Osteocyte (in vitro differentiated cells): ENCODE results near the gene MAPKAPK3. TPM values are rescaled to one million over a fixed set of nuclear protein-coding genes. Genes with fewer than 3 reads are reported as not detected.
"Not testable (repeated sequence)": the region's sequence is repeated elsewhere in the genome, so short reads cannot be mapped to it uniquely, and the experiment has no call there.

Source experiments
- DNase-seq: peaks from one replicate; pipeline ENCODE4 v3.0.0; 2021; ENCODE audit warnings: mixed read lengths; ENCODE audit not compliant: unreplicated experiment; ENCODE audit errors: extremely low spot score
- H3K27ac Mint-ChIP-seq: one replicate; pipeline ENCODE4 v1.8.0; 2021; ENCODE audit warnings: mild to moderate bottlenecking, mixed read lengths; ENCODE audit not compliant: unreplicated experiment
- H3K27me3 Mint-ChIP-seq: one replicate; pipeline ENCODE4 v1.8.0; 2021; ENCODE audit warnings: mixed read lengths; ENCODE audit not compliant: unreplicated experiment
- H3K36me3 Mint-ChIP-seq: one replicate; pipeline ENCODE4 v1.8.0; 2021; ENCODE audit warnings: mixed read lengths; ENCODE audit not compliant: unreplicated experiment
- H3K4me1 Mint-ChIP-seq: one replicate; pipeline ENCODE4 v1.8.0; 2021; ENCODE audit warnings: mixed read lengths; ENCODE audit not compliant: unreplicated experiment
- H3K4me3 Mint-ChIP-seq: one replicate; pipeline ENCODE4 v1.8.0; 2021; ENCODE audit warnings: mild to moderate bottlenecking, moderate library complexity, mixed read lengths; ENCODE audit not compliant: unreplicated experiment
- H3K9me3 Mint-ChIP-seq: one replicate; pipeline ENCODE4 v1.8.0; 2021; ENCODE audit warnings: mixed read lengths; ENCODE audit not compliant: unreplicated experiment
- total RNA-seq: library from RNA; stranded (reverse); gene quantifications from 2 replicates; pipeline ENCODE4 v1.2.1, GENCODE V29; 2021
- TF ChIP-seq, protein P1 (sequence below): fragments of 200-600 bp; sonication (generic); IDR thresholded peaks from 2 replicates; pipeline ENCODE4 v1.5.0; 2021; ENCODE audit warnings: antibody characterized with exemption, mild to moderate bottlenecking, moderate library complexity

MAPKAPK3 gene
- total RNA-seq, 1 donor from 2014 or later: 24.8 TPM

DNA sequence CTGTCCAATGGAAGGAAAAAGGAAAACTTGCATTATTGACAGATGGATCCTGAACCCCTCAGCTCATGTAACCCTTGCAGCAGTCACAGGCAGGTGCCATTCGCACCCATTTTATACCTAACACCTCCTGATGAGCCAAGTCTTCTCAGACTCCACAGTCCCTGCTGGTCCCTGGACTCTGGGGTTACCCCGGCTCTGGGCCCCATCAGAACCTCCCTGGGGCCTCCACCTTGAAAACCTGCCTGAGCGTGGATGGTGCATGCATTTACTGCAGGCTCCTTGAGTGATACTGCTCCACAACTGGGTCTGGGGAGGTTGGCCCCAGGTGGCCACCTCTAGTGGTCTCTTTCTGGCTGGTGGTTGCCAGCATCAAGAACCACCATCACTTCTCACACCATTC lies 41.9 kb downstream of the MAPKAPK3 start:
- H3K27ac Mint-ChIP-seq: no peak overlapping the region
- no peaks in the 10 kb centered on the region for H3K27me3 Mint-ChIP-seq
- DNase-seq: no peak

DNA sequence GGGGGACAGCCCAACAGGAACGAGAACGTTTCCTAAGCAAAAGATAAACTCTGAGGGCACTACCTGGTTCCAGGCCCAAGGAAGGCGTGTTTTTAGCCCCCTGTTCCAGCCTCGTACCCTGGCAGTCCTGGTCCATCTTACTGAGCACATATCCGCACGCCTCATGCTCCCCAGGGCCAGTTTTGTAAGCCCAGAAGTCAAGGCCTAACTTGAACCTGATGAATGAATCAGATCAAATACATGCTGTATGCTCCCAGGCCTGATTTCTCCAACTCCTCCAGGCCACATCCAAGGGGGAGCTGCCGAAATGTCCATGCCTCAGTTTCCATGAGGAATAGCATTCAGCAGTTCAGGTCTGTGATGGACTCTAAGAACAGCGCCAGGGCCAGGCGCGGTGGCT lies 43.4 kb downstream of the MAPKAPK3 start:
- Mint-ChIP-seq H3K4me3 (no peak overlapping the region), H3K27ac (no peak overlapping the region), H3K27me3 (peaks cover 6% of the 10 kb centered on the region), H3K9me3 (no peaks in the 10 kb centered on the region), H3K4me1 (no peaks in the 10 kb centered on the region), H3K36me3 (no peaks in the 10 kb centered on the region)
- TF ChIP-seq, protein P1, sequence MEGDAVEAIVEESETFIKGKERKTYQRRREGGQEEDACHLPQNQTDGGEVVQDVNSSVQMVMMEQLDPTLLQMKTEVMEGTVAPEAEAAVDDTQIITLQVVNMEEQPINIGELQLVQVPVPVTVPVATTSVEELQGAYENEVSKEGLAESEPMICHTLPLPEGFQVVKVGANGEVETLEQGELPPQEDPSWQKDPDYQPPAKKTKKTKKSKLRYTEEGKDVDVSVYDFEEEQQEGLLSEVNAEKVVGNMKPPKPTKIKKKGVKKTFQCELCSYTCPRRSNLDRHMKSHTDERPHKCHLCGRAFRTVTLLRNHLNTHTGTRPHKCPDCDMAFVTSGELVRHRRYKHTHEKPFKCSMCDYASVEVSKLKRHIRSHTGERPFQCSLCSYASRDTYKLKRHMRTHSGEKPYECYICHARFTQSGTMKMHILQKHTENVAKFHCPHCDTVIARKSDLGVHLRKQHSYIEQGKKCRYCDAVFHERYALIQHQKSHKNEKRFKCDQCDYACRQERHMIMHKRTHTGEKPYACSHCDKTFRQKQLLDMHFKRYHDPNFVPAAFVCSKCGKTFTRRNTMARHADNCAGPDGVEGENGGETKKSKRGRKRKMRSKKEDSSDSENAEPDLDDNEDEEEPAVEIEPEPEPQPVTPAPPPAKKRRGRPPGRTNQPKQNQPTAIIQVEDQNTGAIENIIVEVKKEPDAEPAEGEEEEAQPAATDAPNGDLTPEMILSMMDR: no peak
- no peak for DNase-seq

More for the DNA sequence above, 41.9 kb downstream of the MAPKAPK3 start:
- no peak overlapping the region for H3K4me3 Mint-ChIP-seq
- H3K36me3 Mint-ChIP-seq: no peaks in the 10 kb centered on the region
- TF ChIP-seq, protein P1: no peak
- no peaks in the 10 kb centered on the region for H3K4me1 Mint-ChIP-seq
- no peaks in the 10 kb centered on the region for H3K9me3 Mint-ChIP-seq

DNA sequence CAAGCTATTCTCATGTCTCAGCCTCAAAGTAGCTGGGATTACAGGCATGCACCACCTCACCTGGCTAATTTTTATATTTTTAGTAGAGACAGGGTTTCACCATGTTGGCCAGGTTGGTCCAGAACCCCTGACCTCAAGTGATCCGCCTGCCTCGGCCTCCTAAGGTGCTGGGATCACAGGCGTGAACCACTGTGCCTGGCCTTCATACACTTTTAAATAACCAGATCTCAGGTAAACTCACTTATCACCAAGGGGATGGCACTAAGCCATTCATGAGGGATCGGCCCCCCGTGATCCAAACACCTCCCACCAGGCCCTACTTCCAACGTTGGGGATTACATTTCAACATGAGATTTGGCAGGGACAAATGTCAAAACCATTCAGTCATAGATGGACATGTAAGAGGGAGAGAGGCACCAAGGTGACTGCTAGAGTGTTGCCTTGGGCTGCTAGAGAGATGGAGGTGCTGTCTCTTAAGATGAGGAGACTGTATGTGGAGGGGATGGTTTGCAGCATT lies 44.4 kb downstream of the MAPKAPK3 start:
- TF ChIP-seq, protein P1: no peak
- Mint-ChIP-seq H3K9me3 (no peaks in the 10 kb centered on the region), H3K27me3 (peaks cover 11% of the 10 kb centered on the region), H3K4me1 (no peaks in the 10 kb centered on the region), H3K27ac (no peak overlapping the region), H3K4me3 (no peak overlapping the region), H3K36me3 (no peaks in the 10 kb centered on the region)
- DNase-seq: no peak

DNA sequence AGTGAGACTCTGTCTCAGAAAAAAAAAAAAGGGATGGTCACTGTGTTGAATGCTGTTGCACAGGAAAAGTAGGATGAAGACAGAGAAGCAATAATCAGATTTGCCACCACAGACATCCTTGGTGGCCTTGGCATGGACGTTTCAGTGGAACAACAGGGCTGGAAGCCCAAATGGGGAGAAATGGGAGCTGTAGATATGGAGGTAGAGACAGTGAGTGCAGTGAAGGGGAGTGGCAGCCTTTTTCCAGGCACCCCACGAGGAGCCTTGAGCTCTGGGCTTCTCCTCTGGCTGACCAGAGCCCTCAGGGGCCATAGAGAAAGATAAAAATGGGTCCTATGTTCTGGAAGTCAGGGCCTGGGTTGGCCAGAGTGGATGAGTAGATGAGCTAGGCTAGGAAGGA lies 45.5 kb downstream of the MAPKAPK3 start:
- H3K4me3 Mint-ChIP-seq: no peak overlapping the region
- no peaks in the 10 kb centered on the region for H3K4me1 Mint-ChIP-seq
- H3K27ac Mint-ChIP-seq: no peak overlapping the region

DNA sequence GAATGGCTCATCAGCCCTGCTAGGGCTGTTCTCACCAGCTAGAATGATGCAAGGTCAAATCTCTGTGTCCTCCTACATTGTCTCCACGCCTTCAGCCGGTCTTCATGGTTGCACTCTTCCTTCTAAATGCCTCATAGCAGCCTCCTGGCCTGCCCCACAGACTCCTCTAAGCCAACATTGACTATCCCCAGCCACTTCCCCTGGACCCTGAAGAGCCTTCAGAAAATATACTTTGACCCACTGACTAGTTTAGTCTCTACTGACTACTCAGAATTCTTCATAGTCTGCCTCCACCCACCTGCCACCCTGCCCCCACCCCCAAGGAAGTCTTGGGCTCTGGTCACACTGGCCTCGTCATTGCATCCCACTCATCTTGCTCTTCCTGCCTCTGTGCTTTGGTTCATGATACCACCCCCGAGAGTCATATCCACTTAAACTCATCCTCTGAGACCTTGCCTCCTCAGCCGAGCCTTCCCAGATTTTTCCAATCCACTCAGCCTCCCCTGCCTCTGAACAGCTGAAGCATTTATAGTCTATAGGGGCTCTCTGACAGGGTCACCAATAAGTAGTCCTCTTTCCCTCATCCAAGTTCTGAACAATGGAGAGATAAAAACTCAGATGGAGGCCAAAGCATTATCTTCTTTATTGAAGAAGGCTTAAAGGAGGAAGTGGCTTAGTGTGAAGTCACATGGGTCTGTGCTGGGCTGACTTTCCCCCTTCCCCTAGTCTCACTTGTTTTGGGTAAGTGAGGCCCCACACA lies 48.3 kb downstream of the MAPKAPK3 start:
- Mint-ChIP-seq H3K36me3 (no peaks in the 10 kb centered on the region), H3K4me1 (no peaks in the 10 kb centered on the region), H3K4me3 (no peak overlapping the region), H3K9me3 (no peaks in the 10 kb centered on the region), H3K27ac (no peak overlapping the region), H3K27me3 (peaks cover 31% of the 10 kb centered on the region)
- TF ChIP-seq, protein P1: no peak
- peak; percentile 42 for DNase-seq

More for the DNA sequence above, 45.5 kb downstream of the MAPKAPK3 start:
- Mint-ChIP-seq H3K27me3 (peaks cover 19% of the 10 kb centered on the region), H3K36me3 (no peaks in the 10 kb centered on the region), H3K9me3 (no peaks in the 10 kb centered on the region)
- no peak for DNase-seq
- TF ChIP-seq, protein P1: no peak

DNA sequence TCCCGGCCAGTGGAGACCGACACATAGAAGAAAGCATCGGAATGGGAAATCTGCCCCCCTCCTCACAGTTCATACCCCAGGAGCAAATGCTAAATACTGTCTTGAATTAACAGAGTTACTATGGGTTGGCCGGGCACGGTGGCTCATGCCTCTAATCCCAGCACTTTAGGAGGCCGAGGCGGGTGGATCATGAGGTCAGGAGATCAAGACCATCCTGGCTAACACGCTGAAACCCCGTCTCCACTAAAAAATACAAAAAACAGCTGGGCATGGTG lies 48.8 kb downstream of the MAPKAPK3 start:
- not testable (repeated sequence) for H3K27ac Mint-ChIP-seq, H3K36me3 Mint-ChIP-seq

More for the DNA sequence above, 48.8 kb downstream of the MAPKAPK3 start:
- not testable (repeated sequence) for H3K4me3 Mint-ChIP-seq, H3K9me3 Mint-ChIP-seq, H3K4me1 Mint-ChIP-seq
- H3K27me3 Mint-ChIP-seq: peaks cover 36% of the 10 kb centered on the region
- peak; percentile 36 for DNase-seq
